Cardiac fibroblast (primary cell): ENCODE data around the gene RIT2.

ENCODE experiments used
- DNase-seq, 2 donors: peaks; one replicate each; pipeline versions ENCODE4 v3.0.0 to v3.0.0-alpha.2; 2010; ENCODE audit warnings: low read depth in 2 of 2
- H3K4me3 ChIP-seq, 2 donors: replicated peaks in 1 of 2; 1 replicate in 1 of 2; 2 replicates in 1 of 2; pipeline ENCODE4 v1.5.1; 2011; ENCODE audit warnings: low read depth in 2 of 2, low read length in 2 of 2, mild to moderate bottlenecking in 2 of 2, moderate library complexity in 1 of 2
- CTCF ChIP-seq: IDR thresholded peaks from one replicate; pipeline ENCODE4 v1.5.1; 2011; ENCODE audit warnings: low read depth, mild to moderate bottlenecking, low read length, inconsistent platforms

Gene RIT2

GRCh38 chr18:42719221-42719620 is 396.3 kb downstream of the RIT2 start:
- TF ChIP-seq CTCF, result no peak
- no peak overlapping the region for H3K4me3 ChIP-seq

GRCh38 chr18:42712065-42712464 is 403.4 kb downstream of the RIT2 start:
- no peak for DNase-seq
- no peak overlapping the region for H3K4me3 ChIP-seq
- no peak for TF ChIP-seq CTCF

More at GRCh38 chr18:42719221-42719620, 396.3 kb downstream of the RIT2 start:
- DNase-seq, result no peak

- no peak for TF ChIP-seq CTCF
- H3K4me3 ChIP-seq, result no peak overlapping the region
- DNase-seq, result no peak
Measured at GRCh38 chr18:42707080-42707479, 408.4 kb downstream of the RIT2 start.

GRCh38 chr18:42706618-42707017 is 408.9 kb downstream of the RIT2 start:
- no peak for DNase-seq
- no peak for TF ChIP-seq CTCF
- H3K4me3 ChIP-seq, result no peak overlapping the region

- no peak for TF ChIP-seq CTCF
- no peak overlapping the region for H3K4me3 ChIP-seq
- DNase-seq, result no peak
Measured at GRCh38 chr18:42706029-42706608, 409.4 kb downstream of the RIT2 start.
